HepG2 (cell line): ENCODE data around the gene GRIK2. TPM values are rescaled to one million over a fixed set of nuclear protein-coding genes. Genes with fewer than 3 reads are reported as not detected.

Experiments
- ATAC-seq: fragments of 200-7000 bp; cut with Tn5 transposase; 3 replicates; pipeline ENCODE4 v1.9.1; 2020; ENCODE audit warnings: mild to moderate bottlenecking, moderate library complexity
- BruUV-seq: library from RNA; stranded (reverse); fragments of 400-500 nt; replicated peaks from 2 replicates; lab custom pipeline; 2021; lab: Mats Ljungman, UMichigan
- CTCF ChIA-PET: fragments of 300-600 bp; formaldehyde crosslinking; extraction: SDS; loops from one replicate; lab custom pipeline; 2021; ENCODE audit warnings: low total read pairs, inconsistent platforms, low intra/inter-chr PET ratio; lab: Yijun Ruan, JAX
- POLR2A ChIA-PET: fragments of 350-600 bp; sonication (Branson Sonifier 250); formaldehyde crosslinking; loops from one replicate; lab custom pipeline; 2020; ENCODE audit warnings: antibody characterized with exemption, inconsistent platforms; lab: Yijun Ruan, JAX
- DNase-seq: peaks from one replicate; pipeline ENCODE4 v3.0.0-alpha.2; 2015; ENCODE audit warnings: low spot score
- FAIRE-seq: peaks from 3 replicates; lab custom pipeline; 2011; peaks lifted over from hg19 to GRCh38; lab: Jason Lieb, UNC
- H2AFZ ChIP-seq: one replicate; pipeline ENCODE4 v1.6.1; 2011; ENCODE audit warnings: low read length, inconsistent platforms
- H3K27ac ChIP-seq: fragments of 300-600 bp; 3 replicates; pipeline ENCODE4 v1.8.0; 2011; ENCODE audit warnings: mixed run types, mild to moderate bottlenecking, mixed read lengths, low read length, inconsistent platforms; ENCODE audit not compliant: insufficient read depth; ENCODE audit errors: extremely low read length
- H3K27me3 ChIP-seq, 2 experiments: fragments of 200-600 bp in 1 of 2; 2 replicates in 1 of 2; 3 replicates in 1 of 2; pipeline versions ENCODE4 v1.6.0 to v1.8.0; 2011; ENCODE audit warnings: low read length in 2 of 2, mild to moderate bottlenecking in 2 of 2, moderate library complexity in 2 of 2, inconsistent platforms in 1 of 2; ENCODE audit not compliant: insufficient read depth in 2 of 2, control insufficient read depth in 1 of 2
- H3K36me3 ChIP-seq, 2 experiments: fragments of 200-600 bp in 1 of 2; replicated peaks in 1 of 2; 2 replicates in 1 of 2; 3 replicates in 1 of 2; pipeline versions ENCODE4 v1.5.1 to v1.8.0; 2011; ENCODE audit warnings: low read length in 2 of 2, inconsistent platforms in 1 of 2; ENCODE audit not compliant: insufficient read depth in 2 of 2, control insufficient read depth in 1 of 2
- H3K4me1 ChIP-seq: 2 replicates; pipeline ENCODE4 v1.5.1; 2012; ENCODE audit warnings: low read length, inconsistent platforms; ENCODE audit not compliant: insufficient read depth
- H3K4me2 ChIP-seq: 2 replicates; pipeline ENCODE4 v1.6.0; 2011; ENCODE audit warnings: low read depth, low read length, inconsistent platforms
- H3K4me3 ChIP-seq, 3 experiments: fragments of 200-600 bp in 1 of 3; sonication (generic), shearing (Covaris generic) in 1 of 3; replicated peaks in 1 of 3; 2 replicates each; pipeline ENCODE4 v1.5.1; 2011 to 2016; ENCODE audit warnings: low read length in 3 of 3, inconsistent platforms in 2 of 3, low read depth in 2 of 3, mild to moderate bottlenecking in 2 of 3, control low read depth in 1 of 3, mixed read lengths in 1 of 3; ENCODE audit not compliant: insufficient read depth in 1 of 3
- H3K79me2 ChIP-seq: one replicate; pipeline ENCODE4 v1.6.1; 2011; ENCODE audit warnings: low read length, inconsistent platforms; ENCODE audit not compliant: insufficient read depth
- H3K9ac ChIP-seq: 2 replicates; pipeline ENCODE4 v1.6.0; 2011; ENCODE audit warnings: mild to moderate bottlenecking, low read depth, low read length, inconsistent platforms; ENCODE audit not compliant: insufficient read depth
- H3K9me3 ChIP-seq: 2 replicates; pipeline ENCODE4 v1.5.1; 2012; ENCODE audit warnings: mild to moderate bottlenecking, low read length
- H4K20me1 ChIP-seq: 2 replicates; pipeline ENCODE4 v1.6.0; 2011; ENCODE audit warnings: inconsistent platforms, mild to moderate bottlenecking, low read length, moderate library complexity; ENCODE audit not compliant: insufficient read depth
- ATRX ChIP-seq: sonication (generic); formaldehyde crosslinking; IDR thresholded peaks from 2 replicates; pipeline ENCODE4 v1.4.0; 2020; ENCODE audit warnings: missing genetic modification reagents, borderline replicate concordance
- CCAR2 ChIP-seq: fragments of 200-400 bp; formaldehyde crosslinking; optimal IDR thresholded peaks from 2 replicates; pipeline ENCODE3; 2018; ENCODE audit warnings: low read depth, mild to moderate bottlenecking, low read length, moderate library complexity
- CHD2 ChIP-seq: IDR thresholded peaks from 2 replicates; pipeline ENCODE4 v1.6.1; 2011; ENCODE audit warnings: low read depth, low read length, improper control_type of control experiment
- GABPB1 ChIP-seq: IDR thresholded peaks from 2 replicates; pipeline ENCODE4 v1.6.1; 2016; ENCODE audit warnings: mild to moderate bottlenecking, missing genetic modification reagents, moderate library complexity, missing compliant biosample characterization
- HNF4A ChIP-seq: sonication (generic); formaldehyde crosslinking; IDR thresholded peaks from 2 replicates; pipeline ENCODE4 v1.4.0; 2020; ENCODE audit warnings: missing genetic modification reagents
- MBNL3 ChIP-seq: fragments of 250-450 bp; sonication (Bioruptor Pico); conservative IDR thresholded peaks from 2 replicates; pipeline ENCODE4 v1.8.0; 2022; ENCODE audit warnings: mild to moderate bottlenecking, inconsistent platforms
- NFIC ChIP-seq: IDR thresholded peaks from 2 replicates; pipeline ENCODE4 v1.6.1; 2012; ENCODE audit warnings: mild to moderate bottlenecking, low read length, inconsistent platforms
- NKX3-1 ChIP-seq: sonication (generic); formaldehyde crosslinking; IDR thresholded peaks from 2 replicates; pipeline ENCODE4 v1.5.0; 2020; ENCODE audit warnings: missing genetic modification reagents
- SP140L ChIP-seq: sonication (generic); formaldehyde crosslinking; IDR thresholded peaks from 2 replicates; pipeline ENCODE4 v1.4.0; 2020; ENCODE audit warnings: missing genetic modification reagents, borderline replicate concordance
- STAT5B ChIP-seq: sonication (generic); formaldehyde crosslinking; IDR thresholded peaks from 2 replicates; pipeline ENCODE4 v1.4.0; 2020; ENCODE audit warnings: missing genetic modification reagents
- ZKSCAN8 ChIP-seq: IDR thresholded peaks from 2 replicates; pipeline ENCODE4 v1.6.1; 2016; ENCODE audit warnings: borderline replicate concordance, missing genetic modification reagents, missing compliant biosample characterization
- ZNF207 ChIP-seq: fragments of 450-650 bp; IDR thresholded peaks from 2 replicates; pipeline ENCODE4 v1.6.1; 2016; ENCODE audit warnings: antibody characterized with exemption, borderline replicate concordance
- ZNF430 ChIP-seq: sonication (generic); formaldehyde crosslinking; IDR thresholded peaks from 2 replicates; pipeline ENCODE4 v1.9.0; 2021; ENCODE audit warnings: mild to moderate bottlenecking, missing genetic modification reagents
- ZNF556 ChIP-seq: sonication (generic); formaldehyde crosslinking; IDR thresholded peaks from 2 replicates; pipeline ENCODE4 v1.4.0; 2020; ENCODE audit warnings: mild to moderate bottlenecking, missing genetic modification reagents, borderline replicate concordance
- WGBS: methylation state at CpG from one replicate; pipeline ENCODE4 v1.1.6; 2017; ENCODE audit warnings: low lambda C conversion rate; 5-methylcytosine and 5-hydroxymethylcytosine counted together
- in situ Hi-C: cut with HindIII; loops from 2 replicates; pipeline ENCODE4 v1.10.0; 2017; ENCODE audit warnings: low pct_unique_long_range_greater_than_20kb; ENCODE audit not compliant: extremely low pct_ligation_motif_present
- intact Hi-C: fragments of 100-400 bp; cut with micrococcal nuclease; formaldehyde crosslinking; loops from one replicate; pipeline ENCODE4 v1.10.0; 2022; ENCODE audit not compliant: unreplicated experiment
- polyA plus RNA-seq, 8 experiments: library from polyadenylated mRNA; depleted of rRNA in 3 of 8; stranded (reverse) in 7 of 8; unstranded in 1 of 8; fragments of >200 nt; fragmentation: Illumina TruSeq in 4 of 8; extraction: Trizol in 4 of 8; gene quantifications; 2 replicates each; pipeline versions ENCODE4 v1.2.1 to v1.2.3, GENCODE V29; 2011 to 2016; ENCODE audit warnings: low read depth in 4 of 8, missing spikeins in 1 of 8, mixed read lengths in 1 of 8; ENCODE audit not compliant: insufficient read depth in 1 of 8
- total RNA-seq, 5 experiments: library from RNA; depleted of rRNA; stranded (reverse); fragments of >200 nt; fragmentation: Illumina TruSeq; extraction: Trizol; gene quantifications; 2 replicates each; pipeline ENCODE4 v1.2.3, GENCODE V29; 2016; ENCODE audit warnings: low read depth in 1 of 5
- TF ChIP-seq, protein P1 (sequence below): IDR thresholded peaks from 2 replicates; pipeline ENCODE4 v1.6.1; 2018; ENCODE audit warnings: missing genetic modification reagents, mild to moderate bottlenecking, missing compliant biosample characterization

The GRIK2 gene
- total and polyA plus RNA-seq, 2 of the 13 experiments (the other 11 are each of a cell fraction or from before 2014, with no cell fraction given), result not detected

DNA sequence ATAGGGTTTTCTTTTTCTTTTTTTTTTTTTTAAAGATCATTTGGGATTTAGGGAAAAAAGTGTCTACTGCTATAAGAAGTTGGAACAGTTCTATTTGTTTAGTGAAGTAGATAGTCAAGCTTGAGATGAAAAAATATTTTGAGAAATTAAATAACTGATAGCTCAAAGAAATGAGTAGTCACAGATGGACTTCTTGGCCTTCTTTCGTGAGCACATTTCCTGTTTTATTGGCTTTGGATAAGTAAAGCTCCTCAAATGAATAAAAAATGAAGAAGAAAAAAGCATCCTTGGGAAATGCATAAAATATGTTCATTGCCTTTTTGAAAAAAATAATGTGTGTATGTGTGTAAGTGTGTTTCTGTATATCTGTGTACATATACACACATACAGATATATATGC, 515.9 kb downstream of the GRIK2 start:
- ATAC-seq, result no peak
- no peaks in the 10 kb centered on the region for H3K9me3 ChIP-seq
- H3K79me2 ChIP-seq, result no peaks in the 10 kb centered on the region
- BruUV-seq, result no TSS peak
- TF ChIP-seq ZNF430 (CRISPR knock-in tag) (no peak), ZNF556 (CRISPR knock-in tag) (no peak), NKX3-1 (CRISPR knock-in tag) (no peak), GABPB1 (CRISPR knock-in tag) (no peak), NFIC (no peak), CHD2 (no peak), CCAR2 (no peak), MBNL3 (CRISPR knock-in tag) (no peak), ZNF207 (no peak), ZKSCAN8 (CRISPR knock-in tag) (no peak), HNF4A (CRISPR knock-in tag) (no peak), STAT5B (CRISPR knock-in tag) (no peak), ATRX (CRISPR knock-in tag) (no peak), SP140L (CRISPR knock-in tag) (no peak)
- TF ChIP-seq, protein P1, sequence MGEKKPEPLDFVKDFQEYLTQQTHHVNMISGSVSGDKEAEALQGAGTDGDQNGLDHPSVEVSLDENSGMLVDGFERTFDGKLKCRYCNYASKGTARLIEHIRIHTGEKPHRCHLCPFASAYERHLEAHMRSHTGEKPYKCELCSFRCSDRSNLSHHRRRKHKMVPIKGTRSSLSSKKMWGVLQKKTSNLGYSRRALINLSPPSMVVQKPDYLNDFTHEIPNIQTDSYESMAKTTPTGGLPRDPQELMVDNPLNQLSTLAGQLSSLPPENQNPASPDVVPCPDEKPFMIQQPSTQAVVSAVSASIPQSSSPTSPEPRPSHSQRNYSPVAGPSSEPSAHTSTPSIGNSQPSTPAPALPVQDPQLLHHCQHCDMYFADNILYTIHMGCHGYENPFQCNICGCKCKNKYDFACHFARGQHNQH (CRISPR knock-in tag), result no peak
- TF ChIP-seq, all 625 proteins: peak for 0
- Histone ChIP-seq H3K4me2 (no peak overlapping the region), H3K9ac (no peak overlapping the region), H3K27ac (no peak overlapping the region), H4K20me1 (no peaks in the 10 kb centered on the region), H3K4me1 (peaks cover 4% of the 10 kb centered on the region; the same call in 1 of the 2 replicates), H3K4me3 (no peak overlapping the region), H2AFZ (no peak overlapping the region), H3K36me3 (no peaks in the 10 kb centered on the region), H3K27me3 (no peaks in the 10 kb centered on the region)
- DNase-seq (no peak), FAIRE-seq (no peak)
- intact Hi-C loops, result no loop called here
- in situ Hi-C loops, result no loop called here
- POLR2A ChIA-PET, result no interaction called here
- CTCF ChIA-PET, result no interaction called here
- WGBS, result 68% methylated on average over 1 of the region's 1 CpG
